HFF-Myc (cell line): Measurements from ENCODE around the gene FBXL3.
A peak's percentile ranks its signal among the peaks of the same experiment; 100 is the strongest.

Experiments
- DNase-seq: peaks from one replicate; pipeline ENCODE4 v3.0.0-alpha.2; 2011; ENCODE audit warnings: low read depth; ENCODE audit errors: extremely low read depth
- H3K4me3 ChIP-seq: replicated peaks from 2 replicates; pipeline ENCODE4 v1.5.1; 2011; ENCODE audit warnings: low read depth, mild to moderate bottlenecking, control low read depth, low read length
- TF ChIP-seq, protein P1 (sequence below): IDR thresholded peaks from 2 replicates; pipeline ENCODE4 v1.5.1; 2012; ENCODE audit warnings: mild to moderate bottlenecking, low read depth, low read length, control low read depth; ENCODE audit errors: missing control alignments

FBXL3 gene

DNA sequence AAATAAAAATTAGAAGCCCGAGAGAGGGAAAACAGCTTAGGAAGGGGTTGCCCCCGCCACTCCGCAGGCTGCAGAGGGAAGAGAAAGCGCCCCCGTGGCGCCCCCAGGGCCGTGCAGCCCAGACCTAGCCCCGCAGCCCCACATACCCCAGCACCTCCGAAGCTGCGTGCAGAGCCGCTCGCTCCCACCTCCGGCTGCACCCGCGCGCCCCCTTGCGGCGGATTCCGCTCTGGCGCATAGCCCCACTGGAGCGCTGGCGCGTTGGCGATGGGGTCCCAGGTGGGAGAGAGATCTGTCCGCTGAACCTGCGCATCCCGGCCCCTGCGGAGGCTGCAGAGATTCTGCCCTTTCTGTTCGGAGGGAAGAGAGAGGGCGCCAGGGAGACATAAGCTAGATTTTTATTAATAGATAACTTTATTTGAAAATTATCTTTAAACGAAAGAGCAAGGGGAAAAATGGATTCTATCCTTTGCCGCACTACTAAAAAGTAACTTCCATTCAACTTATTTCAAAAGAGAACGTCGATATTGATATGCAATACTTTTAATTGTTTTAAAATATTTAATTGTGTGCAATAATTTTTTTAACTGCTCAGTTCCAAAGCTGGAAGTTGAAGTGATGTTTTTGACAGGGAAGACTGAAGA lies 46.8 kb downstream of the FBXL3 start:
- no peak overlapping the region for H3K4me3 ChIP-seq
- no peak for DNase-seq
- TF ChIP-seq, protein P1, sequence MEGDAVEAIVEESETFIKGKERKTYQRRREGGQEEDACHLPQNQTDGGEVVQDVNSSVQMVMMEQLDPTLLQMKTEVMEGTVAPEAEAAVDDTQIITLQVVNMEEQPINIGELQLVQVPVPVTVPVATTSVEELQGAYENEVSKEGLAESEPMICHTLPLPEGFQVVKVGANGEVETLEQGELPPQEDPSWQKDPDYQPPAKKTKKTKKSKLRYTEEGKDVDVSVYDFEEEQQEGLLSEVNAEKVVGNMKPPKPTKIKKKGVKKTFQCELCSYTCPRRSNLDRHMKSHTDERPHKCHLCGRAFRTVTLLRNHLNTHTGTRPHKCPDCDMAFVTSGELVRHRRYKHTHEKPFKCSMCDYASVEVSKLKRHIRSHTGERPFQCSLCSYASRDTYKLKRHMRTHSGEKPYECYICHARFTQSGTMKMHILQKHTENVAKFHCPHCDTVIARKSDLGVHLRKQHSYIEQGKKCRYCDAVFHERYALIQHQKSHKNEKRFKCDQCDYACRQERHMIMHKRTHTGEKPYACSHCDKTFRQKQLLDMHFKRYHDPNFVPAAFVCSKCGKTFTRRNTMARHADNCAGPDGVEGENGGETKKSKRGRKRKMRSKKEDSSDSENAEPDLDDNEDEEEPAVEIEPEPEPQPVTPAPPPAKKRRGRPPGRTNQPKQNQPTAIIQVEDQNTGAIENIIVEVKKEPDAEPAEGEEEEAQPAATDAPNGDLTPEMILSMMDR = peak; percentile 96

DNA sequence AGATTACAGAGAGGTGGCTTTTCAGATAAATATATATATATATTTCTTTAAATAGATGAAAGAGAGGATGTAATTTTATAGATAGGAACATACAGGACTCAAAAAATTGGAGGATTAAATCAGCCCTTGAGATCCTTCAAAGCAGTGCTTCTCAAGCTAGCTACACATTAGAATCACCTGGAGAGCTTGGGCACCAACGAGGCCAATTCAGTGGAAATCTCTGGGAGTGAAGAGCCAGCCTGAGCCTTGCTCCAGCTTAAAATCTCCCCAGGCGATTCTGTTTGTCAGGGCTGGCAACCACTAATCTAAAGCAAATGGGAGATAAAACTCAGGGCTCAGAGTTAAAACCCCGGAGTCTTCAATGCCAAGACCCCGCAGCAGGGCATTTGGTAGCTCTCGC lies 50.0 kb downstream of the FBXL3 start:
- TF ChIP-seq, protein P1 = no peak
- H3K4me3 ChIP-seq = no peak overlapping the region
- DNase-seq = no peak

DNA sequence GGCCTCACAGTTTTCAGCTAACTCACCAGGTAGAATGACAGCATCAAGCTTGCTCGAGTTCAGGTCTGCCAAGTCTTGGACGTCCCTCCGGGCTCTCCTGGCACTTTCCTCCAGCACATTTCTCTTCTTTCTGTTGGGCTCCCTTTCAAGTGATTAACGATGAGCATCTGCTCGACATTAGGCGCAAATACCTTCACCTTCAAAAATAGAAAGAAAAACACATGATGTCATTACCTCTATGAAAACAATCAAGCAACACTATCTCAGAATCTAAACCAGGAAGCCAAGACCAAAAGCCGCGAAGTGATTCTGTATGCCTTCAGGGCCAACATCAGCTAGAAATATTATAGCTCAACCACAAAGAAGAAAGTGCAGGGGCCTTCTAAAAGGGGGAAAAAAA lies 50.5 kb downstream of the FBXL3 start:
- no peak overlapping the region for H3K4me3 ChIP-seq
- peak; percentile 67 for DNase-seq
- TF ChIP-seq, protein P1 = no peak

DNA sequence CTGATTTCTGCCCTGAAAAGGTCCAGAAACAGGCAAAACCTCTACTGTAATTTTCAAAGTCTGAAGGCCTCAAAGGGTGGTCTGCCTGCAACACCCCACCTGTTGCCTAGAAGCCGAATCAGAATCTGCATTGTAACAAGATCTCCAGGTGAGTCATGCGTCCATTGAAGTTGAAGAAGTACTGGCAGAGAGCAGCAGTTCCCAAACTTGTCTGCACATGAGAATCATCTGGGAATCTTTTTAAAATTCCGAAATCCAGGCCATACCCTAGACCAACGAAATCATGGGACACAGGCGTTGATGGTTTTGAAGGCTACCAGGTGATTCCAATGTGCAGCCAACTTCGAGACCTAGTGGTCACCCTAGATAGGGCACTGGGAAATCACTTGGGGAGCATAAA lies 51.1 kb downstream of the FBXL3 start:
- no peak for DNase-seq
- TF ChIP-seq, protein P1 = no peak
- no peak overlapping the region for H3K4me3 ChIP-seq

DNA sequence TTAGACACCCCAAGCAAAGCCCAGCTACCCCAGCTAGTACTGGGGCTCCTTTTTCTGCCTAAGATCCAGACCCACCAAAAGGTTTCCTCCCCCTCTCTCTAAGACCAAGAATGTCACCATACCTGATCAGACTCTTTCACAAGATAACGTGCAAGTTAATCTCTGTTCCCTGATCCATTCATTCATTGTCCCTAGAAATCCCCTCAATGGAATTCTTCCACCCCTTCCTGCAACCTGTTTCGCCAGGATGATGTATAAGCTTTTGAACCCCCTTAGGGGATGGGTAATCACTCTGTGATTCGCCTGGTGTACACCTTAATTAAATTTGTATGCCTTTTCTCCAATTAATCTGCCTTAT lies 52.4 kb downstream of the FBXL3 start:
- TF ChIP-seq, protein P1 = no peak
- DNase-seq = no peak
- no peak overlapping the region for H3K4me3 ChIP-seq

DNA sequence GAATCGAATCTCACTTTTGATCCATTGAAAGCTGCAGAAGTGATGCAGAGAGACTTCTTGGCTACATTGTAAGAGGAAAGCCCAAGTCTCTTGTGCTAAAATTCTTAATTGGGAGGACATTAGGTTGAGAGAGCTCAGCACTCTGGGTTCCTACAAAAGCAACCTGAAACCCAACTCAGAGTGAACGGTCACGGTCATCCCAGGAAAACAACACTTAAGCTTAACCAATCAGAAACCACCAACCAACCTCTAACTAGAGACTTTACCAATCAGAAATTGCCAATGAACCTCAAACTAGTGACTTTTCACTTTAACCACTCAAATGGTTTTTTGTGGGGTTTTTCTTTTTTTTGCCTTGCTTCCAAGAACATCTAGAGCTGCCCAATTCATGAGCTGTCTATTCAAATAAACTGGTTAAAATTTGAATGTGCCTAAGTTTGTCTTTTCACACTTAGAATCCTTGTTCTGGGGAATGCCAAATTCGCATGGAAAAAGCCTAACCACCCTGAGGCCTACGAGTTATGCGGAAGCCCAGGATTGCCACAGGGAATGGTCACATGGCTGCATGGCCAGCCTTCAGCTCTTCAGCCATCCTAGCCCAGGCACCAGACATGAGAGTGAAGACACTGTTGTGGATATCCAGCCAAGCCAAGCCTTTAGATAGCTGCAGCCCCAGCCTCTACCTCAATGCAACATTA lies 52.9 kb downstream of the FBXL3 start:
- no peak overlapping the region for H3K4me3 ChIP-seq
- TF ChIP-seq, protein P1 = no peak
- no peak for DNase-seq
